ENCODE measurements around the gene SYNRG.

- TF ChIP-seq EP300 (IDR thresholded peaks at IDR 0.05) (no peak), MYC (IDR thresholded peaks at IDR 0.05; ENCODE audit: borderline replicate concordance, low read length) (no peak), RAD21 (conservative IDR thresholded peaks at IDR 0.05 in 1 of 2, IDR thresholded peaks at IDR 0.05 in 1 of 2) (no peak), MAZ (IDR thresholded peaks at IDR 0.05; ENCODE audit: borderline replicate concordance, low read depth, low read length) (no peak), POLR2A (IDR thresholded peaks at IDR 0.05; ENCODE audit: low read length) (no peak), RFX5 (IDR thresholded peaks at IDR 0.05) (no peak)
- TF ChIP-seq, protein P1, sequence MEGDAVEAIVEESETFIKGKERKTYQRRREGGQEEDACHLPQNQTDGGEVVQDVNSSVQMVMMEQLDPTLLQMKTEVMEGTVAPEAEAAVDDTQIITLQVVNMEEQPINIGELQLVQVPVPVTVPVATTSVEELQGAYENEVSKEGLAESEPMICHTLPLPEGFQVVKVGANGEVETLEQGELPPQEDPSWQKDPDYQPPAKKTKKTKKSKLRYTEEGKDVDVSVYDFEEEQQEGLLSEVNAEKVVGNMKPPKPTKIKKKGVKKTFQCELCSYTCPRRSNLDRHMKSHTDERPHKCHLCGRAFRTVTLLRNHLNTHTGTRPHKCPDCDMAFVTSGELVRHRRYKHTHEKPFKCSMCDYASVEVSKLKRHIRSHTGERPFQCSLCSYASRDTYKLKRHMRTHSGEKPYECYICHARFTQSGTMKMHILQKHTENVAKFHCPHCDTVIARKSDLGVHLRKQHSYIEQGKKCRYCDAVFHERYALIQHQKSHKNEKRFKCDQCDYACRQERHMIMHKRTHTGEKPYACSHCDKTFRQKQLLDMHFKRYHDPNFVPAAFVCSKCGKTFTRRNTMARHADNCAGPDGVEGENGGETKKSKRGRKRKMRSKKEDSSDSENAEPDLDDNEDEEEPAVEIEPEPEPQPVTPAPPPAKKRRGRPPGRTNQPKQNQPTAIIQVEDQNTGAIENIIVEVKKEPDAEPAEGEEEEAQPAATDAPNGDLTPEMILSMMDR (IDR thresholded peaks at IDR 0.05) = no peak
Measured at GRCh38 chr17:37543637-37544052, 65.6 kb downstream of the SYNRG start.

Data from A549 (cell line).